ENCODE measurements around the gene ZNF566. TPM values are rescaled to one million over a fixed set of nuclear protein-coding genes. Genes with fewer than 3 reads are reported as not detected.
A peak's percentile ranks its signal among the peaks of the same experiment; 100 is the strongest.

ZNF566 gene
- total and polyA plus RNA-seq, 2 donors (not counting 3 experiments of a cell fraction or from before 2014, with no cell fraction given), result 4.7 to 8.5 TPM

GRCh38 chr19:36528921-36529518, 39.7 kb upstream of the ZNF566 start:
- Histone ChIP-seq H3K27me3 (ENCODE audit: control insufficient read depth in 2 of 2, insufficient read depth in 2 of 2, low read length in 2 of 2) (no peaks in the 10 kb centered on the region), H4K20me1 (replicated peaks; ENCODE audit: control insufficient read depth, extremely low read depth, insufficient read depth, low read length) (no peaks in the 10 kb centered on the region), H3K9me1 (replicated peaks; ENCODE audit: control insufficient read depth, extremely low read depth, insufficient read depth, low read length) (no peaks in the 10 kb centered on the region), H3K27ac (ENCODE audit: insufficient read depth, low read depth, low read length) (no peak overlapping the region), H3K9me3 (replicated peaks; ENCODE audit: control insufficient read depth, insufficient read depth, low read length) (no peaks in the 10 kb centered on the region), H3K4me2 (ENCODE audit: insufficient read depth, low read length) (peak overlapping the region; percentile 73), H3K4me1 (ENCODE audit: control insufficient read depth, extremely low read depth, insufficient read depth, low read length) (peaks cover 9% of the 10 kb centered on the region), H3K4me3 (replicated peaks in 1 of 3; ENCODE audit: insufficient read depth in 1 of 3, low read depth in 1 of 3, low read length in 3 of 3) (peak overlapping the region in 2 of 3 experiments; percentile 50 to 91), H3K79me2 (ENCODE audit: control insufficient read depth, insufficient read depth, low read length) (peaks cover 18% of the 10 kb centered on the region), H3K36me3 (ENCODE audit: control insufficient read depth in 2 of 2, extremely low read depth in 1 of 2, insufficient read depth in 2 of 2, low read length in 2 of 2) (peaks cover 0 to 3% of the 10 kb centered on the region in 2 experiments), H3K9ac (replicated peaks; ENCODE audit: extremely low read depth, insufficient read depth, low read length) (peak overlapping the region; percentile 76), H2AFZ (ENCODE audit: low read depth, low read length) (peak overlapping the region; percentile 61)
- dilution Hi-C loops (cut with MboI; ENCODE audit: extremely low pct_ligation_motif_present, low sequenced_read_pairs) (no loop called here), intact Hi-C loops (cut with micrococcal nuclease) (loop anchor here (1.0 to 10.0 kb wide), 8 partner anchors 40 to 546 kb away; partner anchors contain the start of genes ZNF146, ZNF345, ZNF420 and ZNF461)
- no peak for TF ChIP-seq EZH2 (IDR thresholded peaks at IDR 0.05; ENCODE audit: borderline replicate concordance, low read depth, low read length, severe bottlenecking)
- TF ChIP-seq CTCF (IDR thresholded peaks at IDR 0.05; ENCODE audit: extremely low read depth in 1 of 2, insufficient read depth in 1 of 2, low read depth in 1 of 2, low read length in 2 of 2), result no peak
- no peak for TF ChIP-seq MAX (IDR thresholded peaks at IDR 0.05; ENCODE audit: insufficient read depth, insufficient read length)
- TF ChIP-seq POLR2AphosphoS5 (IDR thresholded peaks at IDR 0.05; ENCODE audit: insufficient read depth, low read depth, low read length), result no peak
- TF ChIP-seq JUN (IDR thresholded peaks at IDR 0.05; ENCODE audit: borderline replicate concordance, insufficient read depth, insufficient read length, low read depth), result no peak
- no peak for TF ChIP-seq MYC (IDR thresholded peaks at IDR 0.05; ENCODE audit: low read depth, low read length)
- no peak for TF ChIP-seq GATA2 (IDR thresholded peaks at IDR 0.05; ENCODE audit: insufficient read depth, insufficient read length, low read depth, low read length)
- TF ChIP-seq POLR2A (IDR thresholded peaks at IDR 0.05; ENCODE audit: low read depth, low read length), result no peak
- no peak for TF ChIP-seq FOS (IDR thresholded peaks at IDR 0.05; ENCODE audit: borderline replicate concordance, insufficient read depth, low read length)
- DNase-seq (ENCODE audit: low read depth, low spot score) (no peak), FAIRE-seq (no peak)
- ChIA-PET CTCF (interaction anchor here (0.7 to 1.3 kb wide), 3 partner anchors 44 to 805 kb away, joined by 3 to 5 read pairs (median 3); partner anchors contain the start of gene ZNF529), POLR2A (interaction anchor here (0.6 to 1.3 kb wide), 2 partner anchors 39 to 323 kb away, joined by 3 to 4 read pairs; partner anchors contain the start of gene ZNF566)
- BruUV-seq (replicated peaks), result no TSS peak
